ENCODE data around the gene NHLH1.

DNA sequence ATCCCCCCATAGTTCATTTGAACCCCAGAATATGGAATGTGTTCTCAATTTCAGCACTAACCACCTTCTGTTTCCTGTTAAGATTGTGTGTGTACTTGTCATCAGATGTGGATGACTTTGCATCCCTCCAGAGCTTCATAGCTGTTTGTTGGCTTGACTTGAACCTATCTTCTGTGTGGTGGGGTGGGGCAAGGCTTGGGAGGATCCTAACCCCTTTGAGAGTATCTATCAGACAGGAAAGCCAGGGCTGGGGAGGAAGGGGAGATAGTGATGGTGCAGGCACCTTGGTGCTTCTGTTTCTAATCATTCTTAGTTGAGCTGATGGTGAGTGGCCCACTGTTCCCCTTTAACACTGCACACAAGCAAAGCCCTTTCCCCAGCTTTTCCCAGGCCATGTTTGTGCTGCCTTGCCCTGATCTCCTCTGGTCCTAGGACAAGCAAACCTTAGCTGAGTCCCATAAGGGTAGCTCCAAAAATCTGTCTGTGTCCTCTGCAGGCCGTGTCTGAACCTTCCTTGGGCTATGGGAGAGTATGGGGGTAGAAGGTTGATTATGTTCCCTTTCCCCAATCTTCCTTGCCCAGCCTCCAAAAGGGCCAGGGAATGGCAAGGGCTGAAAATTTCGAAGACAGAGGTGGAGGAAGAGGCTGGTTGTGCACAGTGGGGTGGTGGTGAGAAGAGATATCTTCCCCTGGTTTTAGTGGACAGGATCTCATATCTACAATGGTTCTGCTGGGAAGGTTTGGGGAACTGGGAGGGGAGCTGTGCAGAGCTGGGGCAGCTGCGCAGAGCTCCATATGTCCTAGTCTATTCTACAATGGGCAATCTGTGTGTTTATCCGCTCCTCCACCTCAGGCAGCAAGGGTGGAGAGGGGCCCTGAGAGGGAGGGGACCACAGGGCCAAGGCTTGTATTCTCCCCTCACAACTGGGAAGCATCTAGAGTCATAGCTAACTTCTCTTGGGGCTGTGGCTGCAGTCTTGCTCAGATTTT is 1.4 kb downstream of the NHLH1 start:
- TF ChIP-seq, protein P1, sequence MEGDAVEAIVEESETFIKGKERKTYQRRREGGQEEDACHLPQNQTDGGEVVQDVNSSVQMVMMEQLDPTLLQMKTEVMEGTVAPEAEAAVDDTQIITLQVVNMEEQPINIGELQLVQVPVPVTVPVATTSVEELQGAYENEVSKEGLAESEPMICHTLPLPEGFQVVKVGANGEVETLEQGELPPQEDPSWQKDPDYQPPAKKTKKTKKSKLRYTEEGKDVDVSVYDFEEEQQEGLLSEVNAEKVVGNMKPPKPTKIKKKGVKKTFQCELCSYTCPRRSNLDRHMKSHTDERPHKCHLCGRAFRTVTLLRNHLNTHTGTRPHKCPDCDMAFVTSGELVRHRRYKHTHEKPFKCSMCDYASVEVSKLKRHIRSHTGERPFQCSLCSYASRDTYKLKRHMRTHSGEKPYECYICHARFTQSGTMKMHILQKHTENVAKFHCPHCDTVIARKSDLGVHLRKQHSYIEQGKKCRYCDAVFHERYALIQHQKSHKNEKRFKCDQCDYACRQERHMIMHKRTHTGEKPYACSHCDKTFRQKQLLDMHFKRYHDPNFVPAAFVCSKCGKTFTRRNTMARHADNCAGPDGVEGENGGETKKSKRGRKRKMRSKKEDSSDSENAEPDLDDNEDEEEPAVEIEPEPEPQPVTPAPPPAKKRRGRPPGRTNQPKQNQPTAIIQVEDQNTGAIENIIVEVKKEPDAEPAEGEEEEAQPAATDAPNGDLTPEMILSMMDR (conservative IDR thresholded peaks at IDR 0.05; ENCODE audit: low read length) = no peak
- TF ChIP-seq EZH2phosphoT487 (IDR thresholded peaks at IDR 0.05; ENCODE audit: borderline replicate concordance, low read depth, low read length) = no peak

All from OCI-LY7 (cell line).